GM21825 (cell line): ENCODE data around the gene MAGEC2.

Experiments
- ATAC-seq: cut with Tn5 transposase; IDR thresholded peaks from one replicate; pipeline ENCODE4 v1.9.1; 2021; ENCODE audit warnings: mild to moderate bottlenecking, moderate library complexity; ENCODE audit not compliant: unreplicated experiment

Gene MAGEC2, protein sequence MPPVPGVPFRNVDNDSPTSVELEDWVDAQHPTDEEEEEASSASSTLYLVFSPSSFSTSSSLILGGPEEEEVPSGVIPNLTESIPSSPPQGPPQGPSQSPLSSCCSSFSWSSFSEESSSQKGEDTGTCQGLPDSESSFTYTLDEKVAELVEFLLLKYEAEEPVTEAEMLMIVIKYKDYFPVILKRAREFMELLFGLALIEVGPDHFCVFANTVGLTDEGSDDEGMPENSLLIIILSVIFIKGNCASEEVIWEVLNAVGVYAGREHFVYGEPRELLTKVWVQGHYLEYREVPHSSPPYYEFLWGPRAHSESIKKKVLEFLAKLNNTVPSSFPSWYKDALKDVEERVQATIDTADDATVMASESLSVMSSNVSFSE

DNA sequence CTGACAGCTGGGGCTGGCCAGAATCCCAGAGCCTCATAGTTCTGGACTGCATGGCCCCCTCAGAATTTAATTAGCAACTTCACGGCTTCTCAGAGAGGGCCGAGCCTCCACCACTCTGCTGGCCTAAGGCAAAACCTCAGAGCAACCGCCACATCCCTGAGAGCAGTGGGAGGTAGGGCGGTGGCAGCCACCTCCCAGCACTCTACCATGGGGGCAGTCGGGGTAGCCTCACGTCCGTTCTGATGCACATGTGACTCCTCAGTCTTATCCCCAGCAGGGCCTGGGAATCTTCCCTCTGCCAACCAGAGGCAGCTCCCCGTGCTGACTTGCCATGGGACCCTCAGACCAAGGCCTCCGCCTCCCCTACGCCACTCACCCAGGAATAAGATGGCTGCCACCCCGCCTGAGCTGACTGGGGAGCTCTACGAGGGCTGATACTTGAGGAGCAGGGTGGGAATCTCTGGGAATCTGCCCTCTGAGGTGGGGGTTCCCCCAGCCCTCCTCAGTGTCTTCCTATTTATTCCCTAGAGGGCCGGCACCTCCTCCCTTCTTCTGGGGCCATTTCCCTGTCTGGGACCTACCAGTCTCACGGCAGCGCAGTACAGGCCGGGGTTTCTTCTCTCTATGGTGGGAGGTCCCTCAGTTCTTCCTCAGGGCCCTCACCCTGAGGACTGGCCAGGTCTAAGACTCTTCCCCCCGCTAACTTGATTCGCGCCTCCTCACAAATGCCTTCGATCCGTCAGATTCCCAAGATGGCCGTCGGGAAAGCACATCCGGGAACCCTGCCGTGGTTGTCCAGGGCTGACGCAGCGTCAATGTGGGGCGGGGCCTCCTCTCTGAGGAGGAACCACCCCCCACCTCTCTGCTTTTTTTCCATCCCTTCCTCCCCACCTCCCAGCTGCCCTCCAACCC lies at the start of gene MAGEC2:
TSS of gene MAGEC2 (minus strand) at position 769 of the 912 bp plus-strand sequence. CDS start 1,303 bp downstream, outside the sequence.
- no peak for ATAC-seq

DNA sequence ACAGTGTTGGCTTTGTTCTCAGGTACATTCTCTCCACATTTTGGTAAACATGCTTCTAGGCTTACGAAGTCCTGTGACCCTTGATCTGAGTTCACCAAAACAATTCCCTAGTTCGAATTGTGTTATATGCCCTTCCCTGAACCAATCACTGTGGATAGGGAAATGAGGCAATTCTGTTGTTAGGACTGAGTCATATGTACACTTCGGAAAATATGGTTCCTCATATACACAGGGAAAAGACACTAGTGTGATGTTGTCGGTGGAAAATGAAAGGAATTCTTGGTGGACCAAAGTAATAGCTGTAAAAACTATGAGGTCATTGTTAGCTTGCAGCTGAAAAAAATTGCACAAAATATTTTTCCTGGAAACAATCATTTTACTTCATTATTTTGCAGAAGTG lies 46.6 kb upstream of the MAGEC2 start:
- ATAC-seq, result no peak

DNA sequence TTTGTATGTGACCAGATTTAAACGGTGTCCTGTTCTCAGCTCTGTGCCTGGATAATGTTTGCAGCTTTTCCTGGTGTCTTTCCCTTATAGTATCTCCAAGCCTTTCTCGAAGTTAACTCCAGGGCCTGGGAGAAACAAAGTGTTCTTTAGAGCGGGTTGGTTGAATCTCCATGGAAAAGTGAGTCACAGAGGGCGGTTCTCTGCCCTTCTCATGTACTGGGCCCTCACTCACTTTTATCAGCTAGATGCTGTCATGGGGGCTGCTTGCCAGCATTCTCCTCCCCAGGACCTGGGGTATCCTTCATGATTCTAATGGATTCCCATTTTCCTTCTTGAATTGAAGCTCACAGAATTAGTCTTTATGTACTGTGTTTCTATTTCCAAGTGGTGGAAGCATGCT lies 46.1 kb upstream of the MAGEC2 start:
- ATAC-seq, result no peak

DNA sequence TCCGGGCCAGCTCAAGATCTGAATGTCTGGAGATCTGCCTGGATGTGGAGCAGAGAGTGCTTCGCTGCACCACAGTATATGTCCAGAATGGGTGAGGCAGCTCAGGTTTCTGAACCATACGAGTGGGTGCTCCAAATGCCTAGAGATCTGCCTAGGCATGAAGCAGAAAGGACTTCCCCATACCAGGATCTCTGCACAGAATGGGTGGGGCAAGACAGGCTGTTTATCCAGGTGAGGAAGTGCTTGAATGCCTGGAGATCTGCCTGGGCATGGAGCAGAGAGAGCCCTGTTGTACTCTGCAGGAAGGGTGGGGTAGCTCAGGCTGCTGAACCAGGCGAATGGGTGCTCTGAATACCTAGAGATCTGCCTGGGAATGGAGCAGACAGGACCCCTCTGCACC lies 45.4 kb upstream of the MAGEC2 start:
- ATAC-seq, result no peak

DNA sequence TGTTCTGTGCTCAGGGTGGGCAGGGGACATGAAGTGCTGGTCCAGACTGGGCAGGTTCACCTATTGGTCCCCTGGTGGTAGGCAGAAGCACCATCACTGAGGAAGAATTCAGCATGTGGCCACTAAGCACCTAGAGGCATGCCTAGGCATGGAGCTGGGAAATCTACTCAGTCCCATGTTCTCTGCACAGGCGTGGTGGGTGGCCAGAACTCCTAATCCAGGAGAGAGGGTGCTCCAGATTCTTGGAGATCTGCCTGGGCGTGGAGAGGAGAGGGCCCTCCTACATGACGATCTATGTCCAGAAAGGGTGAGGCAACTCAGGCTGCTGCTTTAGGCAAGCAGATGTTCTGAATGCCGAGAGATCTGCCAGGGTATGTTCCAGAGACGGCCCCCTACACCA lies 44.6 kb upstream of the MAGEC2 start:
- ATAC-seq, result no peak

DNA sequence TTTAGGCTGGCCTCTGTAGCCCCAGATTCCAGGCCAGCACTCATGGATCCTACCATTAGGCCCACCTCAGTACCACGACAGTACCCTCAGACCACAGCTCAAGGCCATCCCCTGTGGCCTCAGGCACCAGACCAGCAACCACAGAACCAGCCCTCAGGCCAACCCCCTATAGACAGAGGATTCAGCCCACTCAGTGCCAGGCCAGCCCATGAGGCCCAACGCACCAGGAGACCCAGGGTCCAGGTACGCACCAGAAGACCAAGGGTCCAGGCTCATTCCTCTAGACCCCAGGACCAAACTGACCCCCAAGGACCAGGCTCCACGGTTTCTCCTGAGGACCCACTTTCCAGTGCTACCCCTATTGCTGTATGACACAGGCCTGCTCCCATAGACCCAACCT lies 39.5 kb upstream of the MAGEC2 start:
- no peak for ATAC-seq

DNA sequence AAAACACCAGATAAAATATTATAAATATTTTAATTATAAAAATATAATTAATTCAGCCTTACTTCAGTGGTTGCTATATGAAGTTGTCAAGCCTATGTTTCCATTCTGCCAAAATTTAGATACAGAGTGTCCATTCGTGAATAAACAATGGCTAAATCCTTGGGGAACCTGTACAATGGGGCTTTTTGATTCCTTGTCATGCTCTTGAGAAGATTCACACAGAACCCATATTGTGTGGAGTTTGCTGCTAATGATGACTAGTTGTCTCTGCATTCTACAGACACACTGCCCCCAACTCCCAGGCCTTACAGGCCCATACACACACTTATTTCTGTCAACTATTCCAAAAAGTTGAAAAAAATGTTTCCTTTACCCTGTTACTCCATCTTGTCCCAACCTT lies 33.4 kb upstream of the MAGEC2 start:
- no peak for ATAC-seq

DNA sequence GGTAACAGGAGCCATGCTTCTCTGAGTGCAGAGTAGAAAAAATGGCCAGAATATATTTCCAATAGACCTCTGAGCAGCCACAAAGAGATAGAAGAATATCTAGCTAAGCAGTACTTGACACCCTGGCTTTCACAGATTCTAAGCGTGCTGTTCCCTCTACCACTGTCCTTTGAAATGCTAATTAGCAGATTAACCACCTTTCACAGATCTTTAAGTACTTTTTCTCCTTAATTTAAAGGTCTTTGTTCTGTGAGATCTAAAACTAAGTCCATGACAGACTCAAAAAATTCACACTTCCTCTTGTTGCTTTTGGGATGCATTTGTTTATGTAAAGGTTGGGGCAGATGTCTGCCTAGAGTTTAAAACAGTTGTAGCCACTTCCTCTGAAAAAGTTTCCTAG lies 28.3 kb upstream of the MAGEC2 start:
- ATAC-seq, result no peak

DNA sequence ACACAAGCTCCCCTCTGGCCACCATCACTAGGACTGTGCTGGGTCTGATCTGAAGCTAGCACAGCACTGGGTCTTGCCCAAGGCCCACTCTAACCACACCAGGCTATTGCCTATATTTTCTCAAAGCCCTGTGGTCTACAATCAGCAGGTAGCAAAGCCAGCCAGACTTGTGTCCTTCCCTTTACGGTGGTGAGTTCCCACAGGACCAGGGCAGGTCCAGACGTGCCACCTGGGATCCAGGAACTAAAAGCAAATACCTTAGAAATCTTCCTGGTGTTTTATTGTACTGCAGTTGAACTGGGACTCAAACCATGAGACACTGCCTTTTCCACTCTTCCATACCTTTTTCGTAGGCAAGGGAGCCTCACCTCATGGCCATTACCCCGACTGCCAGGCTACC lies 9.0 kb upstream of the MAGEC2 start:
- no peak for ATAC-seq

DNA sequence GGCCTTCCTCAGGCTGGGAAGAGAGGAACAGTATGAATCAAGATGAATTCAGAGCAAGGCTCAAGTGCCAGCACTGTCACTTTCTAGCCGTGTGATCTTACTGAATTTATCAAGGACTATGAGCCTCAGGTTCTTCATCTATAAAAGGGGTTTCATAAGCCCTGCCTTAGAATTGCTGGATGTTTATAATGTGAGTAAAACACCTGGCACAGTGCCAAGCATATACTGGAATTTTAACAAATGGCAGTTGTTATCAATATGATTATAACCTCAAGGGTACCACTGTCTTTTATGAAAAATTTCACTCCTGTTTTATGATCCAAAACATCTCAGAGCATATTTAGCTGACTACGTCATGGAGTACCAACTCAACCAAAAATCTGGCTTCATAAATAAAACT lies 4.0 kb downstream of the MAGEC2 start:
- ATAC-seq, result no peak

DNA sequence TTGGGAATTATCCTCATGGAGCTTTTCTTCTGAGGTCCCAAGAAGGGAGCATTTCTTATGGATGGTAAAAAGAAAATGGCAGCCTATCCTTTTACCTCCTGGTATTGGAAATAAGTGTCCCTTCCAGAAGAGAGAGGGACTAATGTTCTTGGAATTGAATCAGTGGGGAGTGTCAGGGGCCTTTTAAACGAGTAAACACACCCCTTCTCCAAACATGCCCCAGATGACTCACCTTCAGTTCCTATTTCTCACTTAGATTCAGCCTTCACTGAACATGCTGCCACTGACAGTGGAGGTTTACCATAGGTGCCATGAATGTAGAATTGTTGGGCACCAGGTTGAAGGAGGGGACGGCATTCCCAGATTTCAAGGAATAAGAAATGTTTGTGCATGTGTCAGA lies 19.0 kb downstream of the MAGEC2 start:
- ATAC-seq, result no peak

DNA sequence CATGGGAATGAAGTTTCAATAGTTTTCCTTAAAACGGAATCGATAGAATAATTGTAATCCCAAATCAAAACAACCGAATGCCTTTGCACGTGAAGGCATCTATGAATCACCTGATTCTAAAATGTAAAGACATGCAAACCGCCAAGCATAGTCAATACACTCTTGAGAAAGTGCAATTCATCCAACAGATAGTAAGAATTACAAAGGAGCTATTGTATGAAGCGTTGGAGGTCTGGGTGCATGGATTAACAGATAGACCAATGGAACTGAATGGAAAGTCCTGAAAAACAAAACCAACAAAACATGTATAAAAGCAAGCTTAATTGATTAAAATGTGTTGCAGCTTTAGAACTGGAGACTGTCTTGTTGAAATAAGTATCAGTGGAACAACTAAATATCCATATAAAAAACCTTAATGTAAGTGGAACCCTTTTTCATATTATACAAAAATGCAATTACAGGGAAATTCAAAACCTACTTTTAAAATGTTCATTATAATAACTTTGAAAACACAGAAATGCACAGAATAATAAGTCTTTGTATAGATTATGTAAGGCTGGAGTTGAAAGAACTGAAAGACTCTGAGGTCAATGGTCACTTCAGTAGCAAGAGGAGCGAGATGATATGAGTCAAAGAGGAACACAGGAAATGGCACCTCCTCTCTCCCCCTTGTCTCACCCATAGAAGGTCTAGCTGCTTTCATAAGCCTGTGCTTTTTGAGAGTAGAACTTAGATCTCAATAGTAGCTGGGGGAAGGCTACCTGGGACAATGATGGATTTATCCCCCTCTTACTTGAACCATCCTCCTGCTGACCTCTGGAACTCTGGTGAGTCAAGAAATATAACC lies 20.1 kb downstream of the MAGEC2 start:
- ATAC-seq, result no peak

DNA sequence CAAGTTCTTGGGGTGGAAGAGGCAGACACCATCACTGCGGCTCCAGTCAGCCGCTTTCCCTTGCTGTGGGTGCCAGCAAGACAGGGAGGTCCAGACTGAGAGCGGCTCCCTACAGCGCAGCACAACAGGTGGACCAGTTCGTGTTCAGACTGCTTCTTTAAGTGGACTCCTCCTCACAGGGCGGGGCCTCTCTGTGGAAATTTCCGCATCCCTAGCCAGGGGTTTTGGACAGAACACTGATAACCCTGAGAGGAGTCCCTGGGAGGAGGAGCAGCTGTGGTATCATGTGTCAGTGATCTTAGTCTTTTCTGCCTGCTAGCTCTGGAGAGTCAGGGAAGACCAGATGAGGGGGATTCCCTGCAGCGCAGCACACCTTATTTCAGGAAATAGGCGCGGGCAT lies 48.5 kb downstream of the MAGEC2 start:
- no peak for ATAC-seq
